ENCODE data around the gene CDH3. TPM values are rescaled to one million over a fixed set of nuclear protein-coding genes. Genes with fewer than 3 reads are reported as not detected.

CDH3 gene
- total RNA-seq, 1 experiment from 2014 or later: not detected

DNA sequence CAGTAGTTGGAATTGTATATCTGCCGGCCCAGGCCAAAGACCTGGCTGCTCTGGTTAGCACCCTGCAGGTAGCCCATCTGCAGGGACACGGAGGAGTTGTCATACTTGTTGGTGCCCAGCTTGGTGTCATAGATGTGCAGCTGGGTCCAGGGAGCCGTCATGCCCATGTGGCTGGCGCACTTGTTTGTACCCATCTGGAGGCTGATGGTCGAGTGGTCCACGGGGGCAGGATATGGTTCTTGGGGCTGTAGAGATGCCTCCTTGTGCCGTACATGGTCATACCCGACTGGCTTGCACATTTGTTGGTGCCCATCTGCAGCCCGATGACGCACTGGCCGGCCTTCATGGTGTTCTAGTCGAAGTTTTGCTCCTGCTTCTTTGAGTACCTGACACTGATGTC is 6.0 kb downstream of the CDH3 start:
- ChIA-PET CTCF (no interaction called here), POLR2A (ENCODE audit: low non-redundant PET) (no interaction called here)
- H3K27ac ChIP-seq (ENCODE audit: low read depth, low read length, poor library complexity, severe bottlenecking): no peak overlapping the region
- intact Hi-C loops (cut with micrococcal nuclease; ENCODE audit: unreplicated experiment): no loop called here
- H3K9me3 ChIP-seq (ENCODE audit: low read depth, low read length, poor library complexity, severe bottlenecking): no peaks in the 10 kb centered on the region
- peaks cover 12% of the 10 kb centered on the region for H3K27me3 ChIP-seq (replicated peaks; ENCODE audit: insufficient read depth, low read depth, low read length, poor library complexity)
- TF ChIP-seq, protein P1, sequence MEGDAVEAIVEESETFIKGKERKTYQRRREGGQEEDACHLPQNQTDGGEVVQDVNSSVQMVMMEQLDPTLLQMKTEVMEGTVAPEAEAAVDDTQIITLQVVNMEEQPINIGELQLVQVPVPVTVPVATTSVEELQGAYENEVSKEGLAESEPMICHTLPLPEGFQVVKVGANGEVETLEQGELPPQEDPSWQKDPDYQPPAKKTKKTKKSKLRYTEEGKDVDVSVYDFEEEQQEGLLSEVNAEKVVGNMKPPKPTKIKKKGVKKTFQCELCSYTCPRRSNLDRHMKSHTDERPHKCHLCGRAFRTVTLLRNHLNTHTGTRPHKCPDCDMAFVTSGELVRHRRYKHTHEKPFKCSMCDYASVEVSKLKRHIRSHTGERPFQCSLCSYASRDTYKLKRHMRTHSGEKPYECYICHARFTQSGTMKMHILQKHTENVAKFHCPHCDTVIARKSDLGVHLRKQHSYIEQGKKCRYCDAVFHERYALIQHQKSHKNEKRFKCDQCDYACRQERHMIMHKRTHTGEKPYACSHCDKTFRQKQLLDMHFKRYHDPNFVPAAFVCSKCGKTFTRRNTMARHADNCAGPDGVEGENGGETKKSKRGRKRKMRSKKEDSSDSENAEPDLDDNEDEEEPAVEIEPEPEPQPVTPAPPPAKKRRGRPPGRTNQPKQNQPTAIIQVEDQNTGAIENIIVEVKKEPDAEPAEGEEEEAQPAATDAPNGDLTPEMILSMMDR (conservative IDR thresholded peaks at IDR 0.05; ENCODE audit: low read depth, low read length): no peak
- no peak for TF ChIP-seq EZH2 (IDR thresholded peaks at IDR 0.05; ENCODE audit: borderline replicate concordance, low read depth, low read length, poor library complexity, severe bottlenecking)
- H3K36me3 ChIP-seq (ENCODE audit: insufficient read depth, low read length, poor library complexity, severe bottlenecking): no peaks in the 10 kb centered on the region
- DNase-seq (ENCODE audit: low spot score): no peak
- no TSS peak for BruUV-seq (replicated peaks)
- H3K4me3 ChIP-seq (ENCODE audit: low read depth, low read length, poor library complexity, severe bottlenecking): no peak overlapping the region
- H3K4me1 ChIP-seq (ENCODE audit: insufficient read depth, low read length, poor library complexity, severe bottlenecking): peaks cover 7% of the 10 kb centered on the region

DNA sequence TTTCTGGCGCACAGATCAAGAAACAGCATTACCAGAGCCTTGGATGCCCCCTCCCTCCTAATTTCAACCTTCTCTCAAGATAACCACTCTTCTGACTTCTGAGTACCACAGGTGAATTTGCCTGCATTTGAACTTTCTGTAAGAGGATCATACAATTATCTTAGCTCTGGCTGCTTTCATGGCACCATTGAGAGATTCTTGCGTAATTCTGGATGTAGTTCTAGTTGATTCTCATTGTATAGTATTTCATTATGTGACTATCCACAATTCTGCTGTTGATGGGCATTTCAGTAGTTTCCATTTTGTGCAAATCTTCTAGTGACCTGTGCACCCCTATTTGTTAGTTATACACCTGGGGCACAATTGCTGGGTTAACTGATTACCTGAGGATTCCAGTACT is 7.5 kb downstream of the CDH3 start:
- Histone ChIP-seq H3K9me3 (ENCODE audit: low read depth, low read length, poor library complexity, severe bottlenecking) (no peaks in the 10 kb centered on the region), H3K27me3 (replicated peaks; ENCODE audit: insufficient read depth, low read depth, low read length, poor library complexity) (no peaks in the 10 kb centered on the region), H3K4me3 (ENCODE audit: low read depth, low read length, poor library complexity, severe bottlenecking) (no peak overlapping the region), H3K27ac (ENCODE audit: low read depth, low read length, poor library complexity, severe bottlenecking) (no peak overlapping the region), H3K4me1 (ENCODE audit: insufficient read depth, low read length, poor library complexity, severe bottlenecking) (no peaks in the 10 kb centered on the region), H3K36me3 (ENCODE audit: insufficient read depth, low read length, poor library complexity, severe bottlenecking) (no peaks in the 10 kb centered on the region)
- CTCF ChIA-PET: no interaction called here
- intact Hi-C loops (cut with micrococcal nuclease; ENCODE audit: unreplicated experiment): no loop called here
- POLR2A ChIA-PET (ENCODE audit: low non-redundant PET): no interaction called here
- no TSS peak for BruUV-seq (replicated peaks)
- TF ChIP-seq EZH2 (IDR thresholded peaks at IDR 0.05; ENCODE audit: borderline replicate concordance, low read depth, low read length, poor library complexity, severe bottlenecking): no peak
- TF ChIP-seq, protein P1 (conservative IDR thresholded peaks at IDR 0.05; ENCODE audit: low read depth, low read length): no peak
- no peak for DNase-seq (ENCODE audit: low spot score)

DNA sequence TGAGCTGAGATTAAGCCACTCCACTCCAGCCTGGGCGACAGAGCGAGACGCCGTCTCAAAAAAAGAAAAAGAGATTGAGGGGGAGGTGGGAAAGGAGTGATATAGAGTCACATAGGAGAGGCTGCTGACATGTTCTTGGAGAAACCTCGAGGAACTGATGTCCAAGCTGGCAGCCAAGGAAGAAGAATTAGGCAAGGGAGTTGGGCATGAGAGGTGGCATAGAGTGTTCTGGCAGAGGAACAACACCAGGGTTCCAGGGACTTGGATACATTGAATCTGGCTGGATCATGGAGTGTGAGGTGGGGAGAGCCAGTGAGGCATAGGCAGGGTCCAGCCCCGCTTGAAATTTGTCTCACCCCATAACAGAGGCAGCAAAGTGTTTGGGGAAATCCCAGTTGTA is 10.7 kb downstream of the CDH3 start:
- no peak overlapping the region for H3K27ac ChIP-seq (ENCODE audit: low read depth, low read length, poor library complexity, severe bottlenecking)
- no peaks in the 10 kb centered on the region for H3K4me1 ChIP-seq (ENCODE audit: insufficient read depth, low read length, poor library complexity, severe bottlenecking)
- no peak overlapping the region for H3K4me3 ChIP-seq (ENCODE audit: low read depth, low read length, poor library complexity, severe bottlenecking)
- no TSS peak for BruUV-seq (replicated peaks)
- TF ChIP-seq, protein P1 (conservative IDR thresholded peaks at IDR 0.05; ENCODE audit: low read depth, low read length): no peak
- no peak for TF ChIP-seq EZH2 (IDR thresholded peaks at IDR 0.05; ENCODE audit: borderline replicate concordance, low read depth, low read length, poor library complexity, severe bottlenecking)
- ChIA-PET POLR2A (ENCODE audit: low non-redundant PET) (no interaction called here), CTCF (no interaction called here)
- no peaks in the 10 kb centered on the region for H3K27me3 ChIP-seq (replicated peaks; ENCODE audit: insufficient read depth, low read depth, low read length, poor library complexity)
- intact Hi-C loops (cut with micrococcal nuclease; ENCODE audit: unreplicated experiment): no loop called here
- no peaks in the 10 kb centered on the region for H3K36me3 ChIP-seq (ENCODE audit: insufficient read depth, low read length, poor library complexity, severe bottlenecking)
- DNase-seq (ENCODE audit: low spot score): no peak
- no peaks in the 10 kb centered on the region for H3K9me3 ChIP-seq (ENCODE audit: low read depth, low read length, poor library complexity, severe bottlenecking)
